Keratinocyte (primary cell): ENCODE measurements around the gene MRPS5. TPM values are rescaled to one million over a fixed set of nuclear protein-coding genes. Genes with fewer than 3 reads are reported as not detected.

Source experiments
- DNase-seq: peaks from one replicate; pipeline ENCODE4 v3.0.0-alpha.2; 2011; ENCODE audit warnings: low read depth, missing footprints, low spot score
- FAIRE-seq: peaks from 2 replicates; lab custom pipeline; 2011; peaks lifted over from hg19 to GRCh38; lab: Jason Lieb, UNC
- H2AFZ ChIP-seq: 2 replicates; pipeline ENCODE4 v1.6.0; 2012; ENCODE audit warnings: low read length, control low read depth, inconsistent platforms; ENCODE audit not compliant: control insufficient read depth
- H3K27ac ChIP-seq: 2 replicates; pipeline ENCODE4 v1.5.1; 2011; ENCODE audit warnings: low read length; ENCODE audit not compliant: control insufficient read depth, insufficient read depth
- H3K27me3 ChIP-seq: 3 replicates; pipeline ENCODE4 v1.6.0; 2011; ENCODE audit warnings: low read length; ENCODE audit not compliant: control insufficient read depth, insufficient read depth; ENCODE audit errors: extremely low read depth
- H3K36me3 ChIP-seq, 2 experiments: 2 replicates in 1 of 2; 3 replicates in 1 of 2; pipeline ENCODE4 v1.5.1; 2011; ENCODE audit warnings: low read length in 2 of 2, mild to moderate bottlenecking in 1 of 2; ENCODE audit not compliant: control insufficient read depth in 2 of 2, insufficient read depth in 2 of 2; ENCODE audit errors: extremely low read depth in 1 of 2
- H3K4me1 ChIP-seq: 3 replicates; pipeline ENCODE4 v1.5.1; 2011; ENCODE audit warnings: low read length; ENCODE audit not compliant: control insufficient read depth, insufficient read depth; ENCODE audit errors: extremely low read depth
- H3K4me2 ChIP-seq: 3 replicates; pipeline ENCODE4 v1.6.0; 2011; ENCODE audit warnings: low read depth, low read length; ENCODE audit not compliant: control insufficient read depth, insufficient read depth; ENCODE audit errors: extremely low read depth
- H3K4me3 ChIP-seq, 3 experiments: fragments of 200-600 bp in 1 of 3; sonication (generic) in 1 of 3; 2 replicates in 2 of 3; 3 replicates in 1 of 3; pipeline ENCODE4 v1.5.1; 2011 to 2016; ENCODE audit warnings: low read length in 3 of 3, mild to moderate bottlenecking in 3 of 3, control low read depth in 2 of 3, inconsistent platforms in 1 of 3, low read depth in 1 of 3, mixed read lengths in 1 of 3, mixed run types in 1 of 3, moderate library complexity in 1 of 3; ENCODE audit not compliant: control insufficient read depth in 2 of 3, insufficient read depth in 2 of 3; ENCODE audit errors: extremely low read depth in 1 of 3
- H3K79me2 ChIP-seq: 2 replicates; pipeline ENCODE4 v1.6.0; 2012; ENCODE audit warnings: low read length; ENCODE audit not compliant: control insufficient read depth, insufficient read depth
- H3K9ac ChIP-seq: 3 replicates; pipeline ENCODE4 v1.6.0; 2011; ENCODE audit warnings: low read length; ENCODE audit not compliant: control insufficient read depth, insufficient read depth; ENCODE audit errors: extremely low read depth
- H3K9me1 ChIP-seq: 3 replicates; pipeline ENCODE4 v1.6.0; 2011; ENCODE audit warnings: low read length; ENCODE audit not compliant: control insufficient read depth, insufficient read depth; ENCODE audit errors: extremely low read depth
- H3K9me3 ChIP-seq: 2 replicates; pipeline ENCODE4 v1.5.1; 2012; ENCODE audit warnings: low read depth, low read length; ENCODE audit not compliant: control insufficient read depth
- H4K20me1 ChIP-seq: 3 replicates; pipeline ENCODE4 v1.6.0; 2011; ENCODE audit warnings: low read length; ENCODE audit not compliant: control insufficient read depth, insufficient read depth; ENCODE audit errors: extremely low read depth
- EZH2 ChIP-seq: IDR thresholded peaks from one replicate; pipeline ENCODE4 v1.6.1; 2012; ENCODE audit warnings: inconsistent platforms, mild to moderate bottlenecking, low read length, moderate library complexity
- dilution Hi-C: fragments of 300-500 bp; cut with MboI; formaldehyde crosslinking; loops from one replicate; pipeline ENCODE4 v1.7.0; 2020; ENCODE audit warnings: low sequenced_read_pairs; ENCODE audit not compliant: extremely low pct_ligation_motif_present
- polyA plus RNA-seq, 5 experiments: library from polyadenylated mRNA; depleted of rRNA in 3 of 5; stranded (reverse) in 3 of 5; stranded (forward) in 1 of 5; unstranded in 1 of 5; fragments of >200 nt; gene quantifications; 1 replicate in 1 of 5; 2 replicates in 3 of 5; 3 replicates in 1 of 5; pipeline versions ENCODE4 v1.2.1 to v1.2.3, GENCODE V29; 2011 to 2012; ENCODE audit warnings: missing spikeins in 2 of 5, low read depth in 1 of 5, low replicate concordance in 1 of 5
- TF ChIP-seq, protein P1 (sequence below), 3 experiments: IDR thresholded peaks in 1 of 3; conservative IDR thresholded peaks in 1 of 3; optimal IDR thresholded peaks in 1 of 3; 2 replicates in 2 of 3; 3 replicates in 1 of 3; pipeline versions ENCODE3 to v1.5.1; 2011; ENCODE audit warnings: low read length in 3 of 3, mild to moderate bottlenecking in 3 of 3, moderate library complexity in 2 of 3, control low read depth in 1 of 3, inconsistent platforms in 1 of 3; ENCODE audit not compliant: insufficient read depth in 2 of 3; ENCODE audit errors: extremely low read depth in 1 of 3

MRPS5 gene
- polyA plus RNA-seq, 1 donor (not counting 4 experiments of a cell fraction or from before 2014, with no cell fraction given) = 64.9 TPM

DNA sequence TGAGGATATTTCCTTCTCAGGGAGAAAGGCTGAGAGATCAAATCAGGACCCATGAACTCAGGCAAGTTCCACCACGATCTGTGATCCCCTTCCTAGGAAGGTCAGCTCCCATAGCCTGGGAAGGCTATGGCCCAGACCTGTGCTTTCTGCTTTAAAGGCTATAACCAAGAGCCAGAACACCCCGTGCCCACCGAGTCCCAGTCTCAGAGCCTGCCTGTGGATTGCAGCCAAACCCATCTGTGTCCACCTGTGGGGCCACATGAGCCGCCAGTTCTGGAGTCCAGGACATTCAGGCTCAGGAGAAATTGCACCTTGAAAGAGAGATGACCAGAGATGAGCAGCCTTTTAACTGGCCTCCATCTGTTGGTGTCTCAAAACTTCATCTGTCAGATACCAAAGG lies 49.2 kb downstream of the MRPS5 start:
- H3K9ac ChIP-seq = no peak overlapping the region
- TF ChIP-seq, protein P1, sequence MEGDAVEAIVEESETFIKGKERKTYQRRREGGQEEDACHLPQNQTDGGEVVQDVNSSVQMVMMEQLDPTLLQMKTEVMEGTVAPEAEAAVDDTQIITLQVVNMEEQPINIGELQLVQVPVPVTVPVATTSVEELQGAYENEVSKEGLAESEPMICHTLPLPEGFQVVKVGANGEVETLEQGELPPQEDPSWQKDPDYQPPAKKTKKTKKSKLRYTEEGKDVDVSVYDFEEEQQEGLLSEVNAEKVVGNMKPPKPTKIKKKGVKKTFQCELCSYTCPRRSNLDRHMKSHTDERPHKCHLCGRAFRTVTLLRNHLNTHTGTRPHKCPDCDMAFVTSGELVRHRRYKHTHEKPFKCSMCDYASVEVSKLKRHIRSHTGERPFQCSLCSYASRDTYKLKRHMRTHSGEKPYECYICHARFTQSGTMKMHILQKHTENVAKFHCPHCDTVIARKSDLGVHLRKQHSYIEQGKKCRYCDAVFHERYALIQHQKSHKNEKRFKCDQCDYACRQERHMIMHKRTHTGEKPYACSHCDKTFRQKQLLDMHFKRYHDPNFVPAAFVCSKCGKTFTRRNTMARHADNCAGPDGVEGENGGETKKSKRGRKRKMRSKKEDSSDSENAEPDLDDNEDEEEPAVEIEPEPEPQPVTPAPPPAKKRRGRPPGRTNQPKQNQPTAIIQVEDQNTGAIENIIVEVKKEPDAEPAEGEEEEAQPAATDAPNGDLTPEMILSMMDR (optimal IDR thresholded peaks at IDR 0.05 in 1 of 3, IDR thresholded peaks at IDR 0.05 in 1 of 3, conservative IDR thresholded peaks at IDR 0.05 in 1 of 3; ENCODE audit: extremely low read depth in 1 of 3, insufficient read depth in 2 of 3, low read length in 3 of 3) = no peak
- no peak for TF ChIP-seq EZH2
- no peaks in the 10 kb centered on the region for H3K79me2 ChIP-seq
- DNase-seq (no peak), FAIRE-seq (no peak)
- no peaks in the 10 kb centered on the region for H3K9me1 ChIP-seq
- no peaks in the 10 kb centered on the region for H3K9me3 ChIP-seq
- no peaks in the 10 kb centered on the region for H3K4me1 ChIP-seq
- H3K36me3 ChIP-seq = no peaks in the 10 kb centered on the region
- H4K20me1 ChIP-seq = no peaks in the 10 kb centered on the region
- peaks cover 31% of the 10 kb centered on the region for H3K27me3 ChIP-seq
- dilution Hi-C loops = no loop called here
- no peak overlapping the region for H3K4me3 ChIP-seq
- no peak overlapping the region for H3K27ac ChIP-seq
- H2AFZ ChIP-seq = no peak overlapping the region
- no peak overlapping the region for H3K4me2 ChIP-seq

DNA sequence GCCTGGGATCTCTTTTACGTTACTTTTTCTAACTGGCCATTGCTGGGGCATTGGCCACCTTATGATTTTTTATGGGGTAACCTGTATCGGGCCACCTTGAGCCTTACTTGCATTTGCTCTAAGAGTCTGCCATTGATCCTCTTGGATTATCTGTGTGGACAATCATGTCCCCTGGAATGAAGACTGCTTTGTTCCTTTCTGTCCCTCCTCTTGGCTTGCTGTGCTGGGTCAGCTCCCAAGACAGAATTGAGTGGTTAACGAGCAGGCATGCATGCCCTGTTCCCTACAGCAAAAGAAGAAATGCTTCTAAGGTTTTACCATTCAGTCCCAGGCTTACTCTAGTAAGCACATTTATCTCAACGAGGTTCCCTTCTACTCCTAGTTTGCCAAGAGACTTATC lies 49.8 kb downstream of the MRPS5 start:
- dilution Hi-C loops = no loop called here
- Histone ChIP-seq H3K4me1 (no peaks in the 10 kb centered on the region), H3K9ac (no peak overlapping the region), H3K79me2 (no peaks in the 10 kb centered on the region), H3K9me3 (no peaks in the 10 kb centered on the region), H2AFZ (no peak overlapping the region), H3K4me3 (no peak overlapping the region), H4K20me1 (no peaks in the 10 kb centered on the region), H3K9me1 (no peaks in the 10 kb centered on the region), H3K4me2 (no peak overlapping the region), H3K36me3 (no peaks in the 10 kb centered on the region), H3K27me3 (peaks cover 25% of the 10 kb centered on the region), H3K27ac (no peak overlapping the region)
- DNase-seq (no peak), FAIRE-seq (no peak)
- TF ChIP-seq, protein P1 (optimal IDR thresholded peaks at IDR 0.05 in 1 of 3, IDR thresholded peaks at IDR 0.05 in 1 of 3, conservative IDR thresholded peaks at IDR 0.05 in 1 of 3; ENCODE audit: extremely low read depth in 1 of 3, insufficient read depth in 2 of 3, low read length in 3 of 3) = no peak
- no peak for TF ChIP-seq EZH2
